8988T (cell line): ENCODE results near the gene CPA4.

Experiments
- DNase-seq: peaks from one replicate; pipeline ENCODE4 v3.0.0; 2011

Gene CPA4

DNA sequence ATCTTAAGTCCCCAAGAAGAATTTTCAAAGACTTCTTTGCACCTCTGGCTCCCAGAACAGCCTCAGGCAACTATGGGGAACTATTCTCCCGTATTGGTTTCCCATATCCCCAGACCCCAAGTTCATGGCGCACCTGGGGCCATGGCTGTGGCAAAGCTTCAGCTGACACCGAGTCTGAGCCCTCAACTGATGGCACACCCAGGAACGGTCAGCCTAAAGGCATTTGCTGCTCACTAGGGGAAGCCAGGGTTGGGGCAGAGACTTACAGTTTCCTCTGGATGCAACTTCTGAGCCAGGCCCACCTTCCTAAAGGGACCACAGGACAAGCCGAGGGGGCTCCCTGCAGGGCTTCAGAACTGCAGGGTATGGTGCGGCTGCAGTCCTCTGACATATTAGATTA is 73.6 kb downstream of the CPA4 start:
- no peak for DNase-seq

DNA sequence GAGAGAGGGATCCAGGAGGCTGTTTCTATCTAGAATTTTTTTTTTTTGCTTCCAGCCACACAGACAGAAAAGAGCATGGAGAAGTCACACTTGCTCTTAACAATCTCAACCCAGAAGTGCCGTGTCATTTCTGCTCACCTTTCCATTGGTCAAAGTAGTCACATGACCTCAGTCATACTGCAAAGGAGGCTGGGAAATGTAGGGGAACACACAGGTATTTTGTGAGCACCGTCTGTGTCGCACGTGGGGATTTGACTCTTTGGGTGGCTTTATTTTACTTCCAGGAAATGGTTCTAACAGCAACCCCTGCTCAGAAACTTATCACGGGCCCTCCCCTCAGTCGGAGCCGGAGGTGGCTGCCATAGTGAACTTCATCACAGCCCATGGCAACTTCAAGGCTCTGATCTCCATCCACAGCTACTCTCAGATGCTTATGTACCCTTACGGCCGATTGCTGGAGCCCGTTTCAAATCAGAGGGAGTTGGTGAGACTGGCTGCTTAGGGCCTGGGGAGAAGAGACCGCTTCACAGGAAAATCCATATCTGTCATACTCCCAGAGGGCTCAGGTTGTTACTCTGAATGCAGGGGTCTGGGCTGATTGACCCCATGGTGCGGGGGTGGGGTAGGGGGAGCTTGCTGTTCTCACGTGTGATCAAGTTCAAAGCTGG is 74.3 kb downstream of the CPA4 start:
- no peak for DNase-seq

DNA sequence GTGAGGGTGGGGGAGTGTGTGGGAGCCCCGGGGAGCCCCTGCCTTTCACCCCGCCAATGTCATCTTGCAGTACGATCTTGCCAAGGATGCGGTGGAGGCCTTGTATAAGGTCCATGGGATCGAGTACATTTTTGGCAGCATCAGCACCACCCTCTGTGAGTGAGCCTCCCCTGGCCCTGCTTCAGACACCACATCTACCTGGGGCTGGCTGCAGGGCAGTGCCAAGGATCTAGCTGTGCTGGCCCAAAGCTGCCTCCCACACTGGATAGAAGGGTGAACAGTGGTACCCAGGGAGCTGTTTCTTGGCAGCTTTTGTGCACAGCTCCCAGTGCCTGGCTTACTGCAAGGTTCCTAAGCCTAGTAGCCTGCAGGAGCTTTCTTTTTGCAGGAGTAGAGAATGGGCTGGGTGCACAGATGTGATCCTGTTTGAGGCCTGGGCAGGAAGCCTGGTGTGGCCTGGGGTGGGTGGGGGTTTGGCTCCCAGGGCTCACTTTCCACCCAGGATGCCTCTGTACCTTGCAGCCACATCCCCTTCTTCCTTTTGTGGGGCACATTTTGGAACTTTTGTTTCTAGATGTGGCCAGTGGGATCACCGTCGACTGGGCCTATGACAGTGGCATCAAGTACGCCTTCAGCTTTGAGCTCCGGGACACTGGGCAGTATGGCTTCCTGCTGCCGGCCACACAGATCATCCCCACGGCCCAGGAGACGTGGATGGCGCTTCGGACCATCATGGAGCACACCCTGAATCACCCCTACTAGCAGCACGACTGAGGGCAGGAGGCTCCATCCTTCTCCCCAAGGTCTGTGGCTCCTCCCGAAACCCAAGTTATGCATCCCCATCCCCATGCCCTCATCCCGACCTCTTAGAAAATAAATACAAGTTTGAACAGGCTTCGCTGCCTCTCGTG is 75.1 kb downstream of the CPA4 start:
- DNase-seq = no peak

DNA sequence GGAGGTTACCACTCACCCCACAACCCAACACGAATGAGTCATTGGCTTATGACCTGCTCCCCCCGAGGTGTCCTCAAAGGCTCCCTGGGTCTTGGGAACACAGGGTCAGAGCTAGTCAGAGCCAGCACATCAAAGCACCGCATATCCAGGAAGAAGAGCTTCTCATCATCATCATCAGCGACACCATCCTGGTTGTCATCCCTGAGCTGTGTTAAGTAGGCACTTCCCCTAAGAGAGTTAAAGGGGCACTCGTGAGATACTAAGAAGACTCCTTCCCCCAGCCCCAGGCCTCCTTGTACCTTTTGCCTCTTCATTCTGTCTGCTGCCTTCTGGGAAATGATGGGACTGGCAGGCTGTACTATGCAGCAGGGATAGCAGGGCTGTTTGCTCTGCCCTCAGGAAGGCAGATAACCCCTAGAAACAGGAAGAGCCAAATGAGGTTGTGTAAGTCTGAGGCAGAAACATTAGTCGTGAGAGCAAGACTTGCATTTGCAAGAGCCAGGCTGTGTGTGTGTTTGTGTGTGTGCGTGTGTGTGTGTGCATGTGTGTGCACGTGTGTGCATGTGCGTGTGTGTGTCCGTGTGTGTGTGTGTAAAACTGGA is 76.2 kb downstream of the CPA4 start:
- DNase-seq = no peak

DNA sequence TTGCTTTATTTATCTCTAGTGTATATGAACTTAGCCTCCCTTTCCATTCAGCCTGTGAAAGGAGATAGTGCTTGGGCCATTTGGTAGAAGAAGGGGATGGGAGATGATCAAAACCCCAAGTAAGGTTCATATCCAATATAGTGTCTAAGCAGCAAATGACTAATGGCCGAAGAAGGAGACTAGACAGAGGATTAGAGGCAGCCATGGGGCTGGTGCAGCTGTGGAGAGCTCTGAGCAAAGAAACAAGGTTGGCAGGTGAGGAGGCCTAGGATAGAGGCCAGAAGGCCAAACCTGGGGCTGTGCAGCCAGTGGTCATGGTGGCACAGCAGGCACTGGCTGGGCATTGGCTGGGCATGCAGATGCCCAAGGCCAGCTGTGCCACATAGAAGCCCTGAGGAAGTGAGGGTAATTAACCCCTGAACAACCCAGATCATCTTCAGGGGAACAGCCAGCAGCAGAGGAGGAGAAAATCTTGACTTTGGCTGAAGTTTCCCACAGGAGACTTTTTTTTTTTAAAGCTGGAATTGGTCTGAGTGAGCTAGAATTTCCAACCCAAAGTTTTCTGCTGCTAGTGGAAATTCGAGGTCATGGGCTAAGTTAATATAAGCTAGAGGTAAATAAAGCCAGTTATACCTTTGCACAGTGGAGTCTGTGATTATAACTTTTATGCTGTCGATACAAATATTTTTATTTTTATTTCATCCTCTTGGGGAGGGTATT is 77.0 kb downstream of the CPA4 start:
- no peak for DNase-seq

DNA sequence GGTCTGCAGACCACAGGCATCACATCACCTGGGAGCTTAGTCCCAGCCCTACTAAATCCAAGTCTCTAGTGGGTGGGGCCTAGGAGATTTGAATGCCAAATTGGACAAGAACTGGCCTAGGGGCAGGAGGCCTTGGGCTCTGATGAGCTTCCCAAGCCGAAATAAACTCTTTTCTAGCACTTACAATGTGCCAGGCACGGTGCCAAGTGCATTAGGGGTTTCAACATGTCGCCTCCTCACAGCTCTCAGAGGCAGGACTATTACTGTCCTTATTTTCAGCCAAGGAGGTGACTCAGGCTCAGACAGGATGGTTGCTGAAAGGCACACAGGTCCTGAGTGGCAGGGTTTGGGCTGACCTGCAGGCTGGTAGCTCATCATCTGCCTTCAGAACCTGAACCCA is 78.1 kb downstream of the CPA4 start:
- no peak for DNase-seq

DNA sequence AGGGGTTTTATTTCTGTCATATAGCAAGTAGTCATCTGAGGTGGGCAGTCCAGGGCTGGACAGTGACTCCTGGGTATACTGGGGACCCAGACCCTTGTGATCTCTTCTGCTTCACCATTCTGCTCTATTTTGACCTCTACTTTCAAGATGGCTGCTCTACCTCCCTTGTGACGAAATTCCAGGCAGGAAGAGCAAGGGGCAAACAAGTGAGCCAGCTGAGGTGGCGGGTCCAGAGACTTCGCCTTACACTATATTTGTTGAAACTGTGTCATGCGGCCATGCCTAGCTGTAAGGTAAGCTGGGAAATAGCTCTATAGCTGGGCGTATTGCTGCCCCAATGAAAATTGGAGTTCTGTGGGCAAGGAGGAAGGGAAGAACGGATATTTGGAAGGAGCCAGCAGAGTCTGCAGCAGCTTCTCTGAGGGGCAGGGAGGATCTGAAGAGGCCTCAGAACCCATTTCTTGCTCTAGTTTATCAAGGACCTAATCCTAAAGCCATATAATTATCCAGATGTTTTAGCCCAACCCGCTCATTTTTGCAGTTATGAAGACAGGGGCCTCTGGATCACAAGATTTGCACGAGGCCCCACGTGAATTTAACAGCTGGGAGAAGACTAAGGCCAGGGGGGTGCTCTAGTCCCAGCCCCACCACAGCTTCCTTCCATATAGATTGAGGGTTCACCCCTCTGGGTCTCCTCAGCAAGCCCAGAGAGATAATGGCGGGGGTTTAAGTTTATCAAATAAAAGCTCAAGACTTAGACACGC is 79.6 kb downstream of the CPA4 start:
- no peak for DNase-seq
